ENCODE measurements around the gene DCHS2. TPM values are rescaled to one million over a fixed set of nuclear protein-coding genes. Genes with fewer than 3 reads are reported as not detected.

DCHS2 gene
- total and polyA plus RNA-seq, 2 of the 8 experiments (the other 6 are each of a cell fraction or from before 2014, with no cell fraction given) = 0.54 to 2.6 TPM

GRCh38 chr4:154497889-154498288 lies 6.3 kb upstream of the DCHS2 start:
- Histone ChIP-seq H3K4me1 (replicated peaks in 1 of 4; ENCODE audit: control insufficient read depth in 3 of 4, insufficient read depth in 4 of 4, low read length in 3 of 4) (no peaks in the 10 kb centered on the region), H2AK5ac (ENCODE audit: low read depth, low read length) (no peak overlapping the region), H3K79me2 (ENCODE audit: control insufficient read depth in 1 of 2, insufficient read depth in 2 of 2, low read length in 2 of 2) (no peaks in the 10 kb centered on the region), H3K14ac (ENCODE audit: insufficient read length) (no peak overlapping the region), H2AFZ (ENCODE audit: low read length) (no peak overlapping the region), H2BK120ac (replicated peaks; ENCODE audit: low read depth, low read length) (no peak overlapping the region), H3K23me2 (ENCODE audit: low read depth, low read length) (no peaks in the 10 kb centered on the region), H2BK15ac (ENCODE audit: low read length) (no peak overlapping the region), H2BK20ac (ENCODE audit: low read length) (no peak overlapping the region), H3K56ac (replicated peaks; ENCODE audit: insufficient read length, low read depth, low read length) (no peak overlapping the region), H3K18ac (ENCODE audit: extremely low read depth, low read length) (no peak overlapping the region), H3K4me3 (ENCODE audit: extremely low read depth in 1 of 4, insufficient read depth in 2 of 4, low read depth in 3 of 4, low read length in 4 of 4) (no peak overlapping the region), H3K9ac (replicated peaks in 1 of 4; ENCODE audit: extremely low read depth in 1 of 4, low read depth in 3 of 4, low read length in 3 of 4) (no peak overlapping the region), H4K8ac (ENCODE audit: extremely low read depth, insufficient read depth, low read length) (no peak overlapping the region), H2BK12ac (ENCODE audit: low read depth, low read length) (no peak overlapping the region), H3K36me3 (ENCODE audit: control insufficient read depth in 2 of 4, insufficient read depth in 4 of 4, low read length in 3 of 4) (no peaks in the 10 kb centered on the region), H3K9me3 (ENCODE audit: insufficient read depth in 2 of 2, low read depth in 1 of 2, low read length in 1 of 2) (no peaks in the 10 kb centered on the region), H3K4me2 (ENCODE audit: insufficient read depth in 1 of 2, low read depth in 2 of 2, low read length in 2 of 2) (no peak overlapping the region), H2BK5ac (ENCODE audit: low read depth, low read length) (no peak overlapping the region), H4K5ac (ENCODE audit: insufficient read length, low read depth, low read length) (no peak overlapping the region), H3K27ac (ENCODE audit: low read depth, low read length) (no peak overlapping the region), H3K79me1 (ENCODE audit: low read depth, low read length) (no peaks in the 10 kb centered on the region), H3K23ac (ENCODE audit: insufficient read length) (no peak overlapping the region), H3K4ac (replicated peaks; ENCODE audit: insufficient read length, low read depth, low read length) (no peak overlapping the region), H4K91ac (replicated peaks; ENCODE audit: insufficient read length, low read length) (no peak overlapping the region), H3K27me3 (replicated peaks in 1 of 4; ENCODE audit: control insufficient read depth in 3 of 4, extremely low read depth in 1 of 4, insufficient read depth in 3 of 4, low read length in 3 of 4) (peaks cover 1 to 6% (median 4%) of the 10 kb centered on the region in 4 experiments; a peak in 5 of 7 replicates), H4K20me1 (replicated peaks in 1 of 2; ENCODE audit: control insufficient read depth in 1 of 2, insufficient read depth in 2 of 2, low read length in 2 of 2) (no peaks in the 10 kb centered on the region)
- 91% methylated on average over 5 of the region's 5 CpGs; no CpG with 5 or more reads in 1 of the 2 experiments for WGBS, 2 experiments (ENCODE audit: extremely low coverage in 1 of 2, insufficient coverage in 1 of 2, insufficient read length in 1 of 2, insufficient replicate concordance in 2 of 2, low coverage in 1 of 2, low lambda C conversion rate in 2 of 2, missing lambda C conversion rate in 1 of 2)
- ChIA-PET POLR2A (ENCODE audit: partially characterized antibody) (no interaction called here), CTCF (ENCODE audit: partially characterized antibody) (interaction anchor here (1.0 to 9.4 kb wide), 3 partner anchors 7 to 242 kb away, joined by 3 to 97 read pairs (median 3); no protein-coding TSS in a partner anchor)
- DNase-seq (ENCODE audit: low read depth in 1 of 2, low spot score in 2 of 2) = no peak
- FAIRE-seq = no peak
- no peak for TF ChIP-seq SIX5 (IDR thresholded peaks at IDR 0.05; ENCODE audit: low read depth, low read length)
- TF ChIP-seq ASH2L (IDR thresholded peaks at IDR 0.05; ENCODE audit: low read length) = no peak
- no peak for TF ChIP-seq GTF2F1 (IDR thresholded peaks at IDR 0.05; ENCODE audit: borderline replicate concordance, low read depth, low read length)
- no peak for TF ChIP-seq BCL11A (IDR thresholded peaks at IDR 0.05; ENCODE audit: low read depth in 2 of 2, low read length in 2 of 2)
- TF ChIP-seq RXRA (IDR thresholded peaks at IDR 0.05; ENCODE audit: insufficient read depth, low read depth, low read length) = no peak

Measured in H1 (cell line).